GM10847 (cell line): ENCODE results near the gene GZMM.

Experiments used
- POLR2A ChIP-seq: IDR thresholded peaks from 2 replicates; pipeline ENCODE4 v1.6.1; 2011; ENCODE audit not compliant: insufficient read length; ENCODE audit errors: extremely low read depth

Gene GZMM

GRCh38 chr19:539429-540030 is 4.3 kb upstream of the GZMM start:
- no peak for TF ChIP-seq POLR2A

- no peak for TF ChIP-seq POLR2A
Measured at GRCh38 chr19:540867-541637, 2.8 kb upstream of the GZMM start.

- no peak for TF ChIP-seq POLR2A
Measured at GRCh38 chr19:541699-542098, 2.2 kb upstream of the GZMM start.

DNA sequence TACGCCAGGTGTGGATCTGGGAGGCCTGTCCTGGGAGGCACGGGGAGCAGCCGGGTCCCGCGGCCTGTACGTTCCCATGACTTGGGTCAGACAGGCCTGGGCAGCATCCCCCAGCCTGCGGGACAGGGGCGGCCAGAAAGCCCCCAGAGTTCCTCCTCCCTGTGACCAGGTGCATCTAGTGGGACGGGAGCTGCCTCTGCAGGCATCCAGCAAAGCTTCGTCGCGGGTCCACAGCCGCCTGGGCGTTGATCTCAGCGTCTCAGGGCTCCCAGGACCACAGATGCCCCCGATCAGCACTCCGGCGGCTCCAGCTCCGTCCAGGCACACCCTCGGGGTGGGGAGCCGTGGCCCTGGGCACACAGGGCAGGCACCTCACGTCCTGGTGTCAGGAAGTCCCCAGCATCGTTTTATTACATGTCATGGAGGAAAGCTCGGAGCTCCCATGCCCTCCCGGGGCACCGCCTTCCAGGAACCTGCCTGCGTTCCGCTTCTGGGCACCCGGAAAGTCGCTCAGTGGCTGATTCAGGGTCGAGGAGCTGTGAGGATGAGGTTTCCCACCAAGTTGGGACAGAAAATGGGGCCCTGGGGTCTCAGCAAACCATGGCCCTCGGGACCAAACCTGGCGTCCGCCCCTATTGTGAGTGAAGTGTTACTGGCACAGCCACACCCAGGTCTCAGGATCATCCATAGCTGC is 1.5 kb upstream of the GZMM start:
- no peak for TF ChIP-seq POLR2A

- TF ChIP-seq POLR2A: no peak
Measured at GRCh38 chr19:547117-547516, 3.3 kb downstream of the GZMM start.

DNA sequence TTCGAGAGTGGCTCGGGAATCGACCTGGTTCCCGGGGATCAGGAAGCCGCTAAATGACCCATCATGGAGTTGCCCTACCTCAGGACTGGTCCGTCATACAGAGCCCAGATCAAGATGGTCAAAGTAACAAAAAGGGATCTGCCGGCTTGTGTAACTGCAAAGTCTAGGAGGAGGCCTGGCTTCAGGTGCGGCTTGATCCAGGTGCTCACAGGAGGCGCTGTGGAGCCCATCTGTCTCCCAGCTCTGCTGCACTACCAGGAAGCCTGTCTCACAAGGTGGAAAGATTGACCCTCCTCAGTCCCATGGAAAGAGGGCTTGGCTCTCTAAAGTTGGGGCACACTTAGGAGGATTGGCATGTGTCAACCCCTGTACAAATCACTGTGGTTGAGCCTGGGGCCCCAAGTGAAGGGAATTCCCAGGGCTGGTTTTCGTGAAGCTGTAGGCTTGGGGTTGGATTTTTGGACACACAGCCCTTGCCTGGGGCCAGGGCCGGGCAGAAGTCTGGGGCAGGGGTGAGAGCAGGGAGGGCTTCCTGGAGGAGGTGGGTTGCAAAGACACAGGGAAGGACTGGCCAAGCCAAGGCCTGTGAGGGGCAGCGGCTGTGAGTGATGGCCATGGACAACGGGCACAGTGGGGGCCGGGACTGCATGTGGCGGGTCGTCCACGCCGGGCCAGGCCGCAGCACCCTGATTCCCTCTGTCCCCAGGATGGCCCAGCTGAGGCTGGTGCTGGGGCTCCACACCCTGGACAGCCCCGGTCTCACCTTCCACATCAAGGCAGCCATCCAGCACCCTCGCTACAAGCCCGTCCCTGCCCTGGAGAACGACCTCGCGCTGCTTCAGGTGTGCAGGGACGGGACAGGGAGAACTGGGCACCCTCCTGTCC is 4.2 kb downstream of the GZMM start:
- TF ChIP-seq POLR2A: no peak

GRCh38 chr19:548886-549830 is 5.3 kb downstream of the GZMM start:
- TF ChIP-seq POLR2A: no peak

DNA sequence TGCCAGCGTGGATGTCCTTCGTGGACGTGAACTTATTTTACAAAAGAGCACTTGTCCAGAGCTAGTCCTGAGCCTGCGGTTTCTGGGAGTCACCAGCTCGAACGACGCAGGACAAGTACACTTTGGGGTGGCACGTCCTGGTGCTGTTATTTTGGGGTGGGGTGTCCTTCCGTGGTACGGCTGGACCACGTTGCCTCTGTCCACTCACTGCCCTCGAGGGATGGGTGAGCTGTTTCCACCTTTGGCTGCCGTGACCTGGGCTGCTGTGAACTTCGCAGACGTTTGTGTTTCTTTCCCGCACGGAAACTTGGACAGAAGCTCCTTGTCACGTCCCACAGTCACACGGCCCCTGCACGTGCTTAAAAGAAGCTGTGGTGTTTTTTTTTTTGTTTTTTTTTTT is 11.0 kb downstream of the GZMM start:
- no peak for TF ChIP-seq POLR2A

- no peak for TF ChIP-seq POLR2A
Measured at GRCh38 chr19:555474-555808, 11.6 kb downstream of the GZMM start.

DNA sequence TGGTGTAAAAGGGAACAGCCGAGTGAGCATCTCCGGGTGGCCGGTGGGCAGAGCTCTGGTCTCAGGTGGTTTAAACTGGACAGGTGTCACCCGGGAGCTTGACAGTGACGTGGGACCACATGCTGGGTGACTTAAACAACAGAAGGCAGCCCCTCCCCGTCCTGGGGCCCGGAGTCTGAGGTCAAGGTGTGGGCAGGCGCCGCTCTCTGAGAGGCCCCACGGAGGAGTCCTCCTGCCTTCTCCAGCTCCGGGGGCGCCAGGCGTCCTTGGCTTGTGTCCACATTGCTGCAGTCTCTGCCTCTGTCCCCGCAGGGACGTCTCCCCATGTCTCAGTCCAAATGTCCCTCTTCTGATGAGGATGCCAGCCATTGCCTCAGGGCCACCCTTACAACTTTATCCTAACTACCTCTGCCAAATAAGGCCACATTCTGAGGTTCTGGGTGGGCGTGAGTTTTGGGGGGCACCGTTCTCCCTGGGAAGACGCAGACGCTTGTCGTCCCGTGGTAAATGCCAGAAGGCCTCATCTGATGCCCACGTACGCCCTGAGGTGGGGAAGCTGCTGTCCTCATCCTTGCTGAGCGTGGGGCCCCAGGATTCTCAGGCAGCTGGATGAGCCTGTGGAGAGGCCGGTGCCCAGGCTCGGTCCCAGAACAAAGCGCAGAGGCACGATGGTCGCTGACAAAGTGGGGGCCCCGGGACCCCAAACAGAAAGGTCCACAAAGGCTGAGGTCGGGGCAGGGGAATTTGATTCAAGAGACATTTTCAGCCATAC is 12.9 kb downstream of the GZMM start:
- TF ChIP-seq POLR2A: no peak

DNA sequence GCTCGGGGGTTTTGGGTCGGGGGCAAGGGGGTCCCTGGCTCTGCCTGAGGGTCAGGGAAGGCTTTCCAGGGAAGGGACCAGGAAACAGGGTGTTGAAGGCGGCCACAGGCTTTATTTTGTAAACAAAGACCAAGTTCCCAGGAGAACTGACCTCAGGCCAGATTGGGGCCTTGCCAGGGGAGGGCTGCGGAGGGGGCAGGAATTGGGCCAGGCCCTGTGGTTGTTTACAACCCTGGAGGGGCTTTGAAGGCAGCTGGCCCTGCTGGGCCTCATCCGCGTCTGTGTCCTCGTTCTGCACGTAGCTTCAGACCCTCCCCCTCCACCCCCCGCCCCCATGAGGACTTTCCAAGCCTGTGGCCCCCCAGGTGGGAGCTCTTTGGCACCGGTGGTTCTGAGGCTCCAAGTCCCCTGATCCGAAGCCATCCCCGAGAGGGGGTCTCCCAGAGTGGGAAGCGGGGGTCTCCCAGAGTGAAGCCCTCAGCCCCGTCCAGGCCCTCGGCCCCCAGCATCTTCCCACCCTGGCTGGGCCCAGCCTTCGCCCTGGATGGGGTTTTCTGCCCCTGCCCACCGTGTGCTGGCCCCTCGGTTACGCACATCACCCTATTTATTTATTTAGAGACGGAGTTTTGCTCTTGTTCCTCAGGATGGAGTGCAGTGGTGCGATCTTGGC is 15.1 kb downstream of the GZMM start:
- no peak for TF ChIP-seq POLR2A

GRCh38 chr19:560121-560520 is 16.3 kb downstream of the GZMM start:
- TF ChIP-seq POLR2A: no peak

GRCh38 chr19:566403-566802 is 22.6 kb downstream of the GZMM start:
- no peak for TF ChIP-seq POLR2A
